GM19455 (cell line): Measurements from ENCODE around the gene BFSP1.

Experiments used
- ATAC-seq: cut with Tn5 transposase; IDR thresholded peaks from one replicate; pipeline ENCODE4 v1.9.1; 2021; ENCODE audit not compliant: unreplicated experiment

The BFSP1 gene

DNA sequence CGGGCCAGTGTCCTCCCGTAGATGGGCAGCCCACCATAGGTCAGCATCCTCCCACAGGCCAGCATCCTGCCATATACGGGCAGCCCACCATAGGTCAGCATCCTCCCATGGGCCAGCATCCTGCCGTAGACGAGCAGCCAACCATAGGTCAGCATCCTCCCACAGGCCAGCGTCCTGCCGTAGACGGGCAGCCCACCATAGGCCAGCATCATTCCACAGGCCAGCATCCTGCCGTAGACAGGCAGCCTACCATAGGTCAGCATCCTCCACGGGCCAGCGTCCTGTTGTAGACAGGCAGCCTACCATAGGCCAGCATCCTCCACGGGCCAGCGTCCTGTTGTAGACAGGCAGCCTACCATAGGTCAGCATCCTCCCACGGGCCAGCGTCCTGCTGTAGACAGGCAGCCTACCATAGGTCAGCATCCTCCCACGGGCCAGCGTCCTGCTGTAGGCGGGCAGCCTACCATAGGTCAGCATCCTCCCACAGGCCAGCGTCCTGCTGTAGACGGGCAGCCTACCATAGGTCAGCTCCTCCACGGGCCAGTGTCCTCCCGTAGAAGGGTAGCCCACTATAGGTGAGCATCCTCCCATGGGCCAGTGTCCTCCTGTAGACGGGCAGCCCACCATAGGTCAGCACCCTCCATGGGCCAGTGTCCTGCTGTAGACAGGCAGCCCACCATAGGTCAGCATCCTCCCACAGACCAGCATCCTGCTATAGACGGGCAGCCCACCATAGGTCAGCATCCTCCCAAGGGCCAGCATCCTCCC is 62.9 kb downstream of the BFSP1 start:
- no peak for ATAC-seq

DNA sequence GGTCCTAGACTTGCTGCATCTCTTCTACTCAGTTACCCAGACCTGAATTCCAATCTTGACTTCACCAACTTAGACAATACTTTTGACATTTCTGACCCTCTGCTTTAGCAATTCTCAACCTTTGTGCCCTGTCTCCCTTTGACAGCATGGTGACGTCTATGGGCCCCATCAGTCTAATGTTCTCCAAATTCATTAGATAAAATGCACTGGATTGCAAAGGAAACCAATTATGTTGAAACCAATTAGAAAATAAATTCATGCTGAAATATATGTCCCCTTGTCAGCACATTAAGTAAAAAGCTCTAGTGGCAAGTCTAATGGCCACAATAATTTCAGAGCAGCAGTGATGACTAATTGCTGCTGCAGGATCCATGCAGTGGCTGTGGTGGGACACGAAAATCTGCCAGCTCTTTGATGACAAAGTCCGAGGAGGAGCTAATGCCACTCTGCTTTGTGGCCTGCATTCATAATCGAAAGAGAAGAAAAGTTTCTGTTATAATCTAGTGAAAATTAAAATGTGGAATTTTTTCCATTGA is 64.0 kb downstream of the BFSP1 start:
- no peak for ATAC-seq

- ATAC-seq = no peak
These were observed 64.5 kb downstream of the BFSP1 start for GRCh38 chr20:17466641-17467040.

DNA sequence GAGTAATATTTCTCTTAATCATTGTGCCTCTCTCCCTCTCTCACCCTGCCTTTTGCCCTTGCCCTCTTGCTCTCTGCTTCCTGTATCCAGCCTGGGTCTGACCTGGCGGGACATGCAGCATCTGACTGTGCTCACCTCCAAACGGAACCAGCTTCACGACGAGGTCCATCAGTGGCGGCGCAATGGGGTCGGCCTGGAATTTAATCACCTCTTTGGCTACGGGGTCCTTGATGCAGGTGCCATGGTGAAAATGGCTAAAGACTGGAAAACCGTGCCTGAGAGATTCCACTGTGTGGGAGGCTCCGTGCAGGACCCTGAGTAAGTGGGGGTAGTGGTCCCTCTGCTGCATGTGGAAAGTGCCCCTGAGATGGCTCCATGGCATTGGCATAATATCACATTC is 65.9 kb downstream of the BFSP1 start:
- no peak for ATAC-seq

- ATAC-seq = no peak
These were observed 67.5 kb downstream of the BFSP1 start for GRCh38 chr20:17463711-17464110.

DNA sequence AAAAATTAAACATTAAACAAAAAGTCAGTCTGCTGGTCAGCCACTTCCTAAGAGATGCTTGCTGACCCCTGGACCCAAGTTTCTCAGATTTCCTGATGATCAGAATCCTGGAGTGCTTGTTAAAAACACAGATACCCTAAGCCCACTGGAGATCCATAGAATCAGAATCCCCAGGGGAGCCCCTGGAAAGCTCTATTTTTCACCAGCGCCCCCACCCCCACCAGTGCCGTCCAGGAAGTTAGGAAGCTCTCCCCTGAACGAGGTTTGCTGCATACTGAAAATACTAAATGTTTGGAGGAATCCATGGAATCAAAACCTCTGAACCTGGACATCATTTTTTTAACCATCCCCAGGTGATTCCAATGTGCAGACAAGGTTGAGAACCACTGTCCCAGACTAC is 69.2 kb downstream of the BFSP1 start:
- ATAC-seq = no peak

GRCh38 chr20:17460119-17460518 is 71.1 kb downstream of the BFSP1 start:
- no peak for ATAC-seq

GRCh38 chr20:17457588-17458190 is 73.5 kb downstream of the BFSP1 start:
- ATAC-seq = no peak

DNA sequence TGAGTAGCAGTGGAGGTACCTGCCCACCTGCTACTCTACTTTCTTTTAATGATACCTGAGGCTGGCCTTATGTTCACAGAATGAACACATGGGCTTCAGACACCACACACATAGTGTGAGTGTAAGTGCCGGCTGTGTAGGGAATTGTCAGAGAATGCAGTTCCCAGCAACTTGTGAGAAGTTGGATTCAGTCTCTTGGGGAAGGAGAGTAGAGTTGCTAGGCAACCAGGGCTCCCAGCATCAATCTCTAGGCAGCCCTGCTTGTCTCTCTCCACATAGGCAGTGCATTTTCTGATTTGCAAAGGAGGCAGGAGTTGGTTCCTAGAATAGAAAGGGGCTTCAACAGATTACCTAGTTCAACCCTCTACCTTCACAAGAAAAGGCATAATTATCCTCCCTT is 74.1 kb downstream of the BFSP1 start:
- ATAC-seq = no peak

DNA sequence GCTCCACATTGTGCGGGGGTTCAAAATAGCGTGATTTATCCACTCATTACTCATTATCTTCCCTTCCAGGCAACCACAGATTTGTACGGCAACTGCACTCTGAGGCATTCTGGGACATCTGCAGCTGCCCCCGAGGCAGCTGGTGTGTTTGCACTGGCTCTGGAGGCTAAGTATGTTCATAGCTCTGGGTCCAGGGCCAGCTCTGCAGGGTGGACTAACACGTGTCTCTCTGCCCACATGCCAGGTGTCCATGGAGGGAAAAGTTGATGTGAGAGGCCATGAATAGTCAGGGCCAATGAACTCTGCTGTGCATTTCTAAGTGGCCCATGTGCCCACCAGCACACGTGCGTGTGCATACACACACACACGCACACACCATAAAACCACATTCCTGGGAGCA is 74.9 kb downstream of the BFSP1 start:
- ATAC-seq = no peak

DNA sequence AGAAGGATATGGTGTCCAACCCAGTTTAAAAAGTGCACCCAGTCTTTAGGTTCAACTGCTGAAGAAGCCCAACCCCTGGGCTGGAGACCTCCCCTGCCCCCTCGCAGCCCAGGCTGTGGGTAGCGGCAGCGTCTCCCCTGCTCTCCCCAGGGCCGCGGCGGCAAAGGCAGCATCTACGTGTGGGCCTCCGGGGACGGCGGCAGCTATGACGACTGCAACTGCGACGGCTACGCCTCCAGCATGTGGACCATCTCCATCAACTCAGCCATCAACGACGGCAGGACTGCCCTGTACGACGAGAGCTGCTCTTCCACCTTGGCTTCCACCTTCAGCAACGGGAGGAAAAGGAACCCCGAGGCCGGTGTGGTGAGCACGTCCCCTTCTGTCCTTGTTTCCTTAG is 77.6 kb downstream of the BFSP1 start:
- no peak for ATAC-seq

DNA sequence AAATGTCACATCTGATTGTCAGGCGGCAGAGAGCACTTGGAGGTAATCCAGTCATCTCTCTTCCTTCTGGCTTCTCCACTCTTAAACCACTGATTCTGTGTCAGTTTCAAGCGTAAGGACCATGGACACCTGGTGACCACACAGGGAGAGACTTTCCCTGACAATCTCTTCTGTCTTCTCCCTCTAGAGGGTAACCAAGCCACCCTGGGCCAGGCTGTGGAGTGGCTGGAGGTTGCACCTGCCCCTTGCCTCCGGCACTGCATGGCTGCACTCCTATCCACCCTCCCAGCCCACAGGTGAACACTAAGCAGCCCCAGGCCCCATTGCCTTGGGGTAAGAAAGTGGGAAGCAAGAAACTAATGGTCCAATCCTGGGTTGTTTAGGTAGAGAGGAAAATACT is 78.7 kb downstream of the BFSP1 start:
- ATAC-seq = no peak

- ATAC-seq = no peak
These were observed 82.1 kb downstream of the BFSP1 start for GRCh38 chr20:17449031-17449430.

DNA sequence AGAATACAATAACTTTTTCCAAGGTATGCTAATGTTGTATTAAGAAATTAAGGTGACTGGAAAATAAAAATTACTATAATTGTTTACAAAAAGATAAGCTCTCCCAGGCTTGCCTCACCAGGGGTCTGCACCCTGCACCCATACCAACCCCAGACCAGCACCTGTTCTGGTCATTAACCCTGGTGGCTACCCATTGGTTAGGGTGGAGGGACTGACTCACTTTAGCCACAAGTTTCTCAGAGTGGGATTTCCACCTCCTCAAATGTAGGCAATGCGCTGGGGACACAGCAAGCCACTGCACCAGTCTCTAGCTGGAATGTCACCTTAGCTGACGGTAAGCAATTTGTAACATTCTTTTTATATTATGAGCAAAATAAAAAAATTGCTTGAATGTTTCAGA is 83.1 kb downstream of the BFSP1 start:
- ATAC-seq = no peak

GRCh38 chr20:17446171-17446570 is 85.0 kb downstream of the BFSP1 start:
- ATAC-seq = no peak

- no peak for ATAC-seq
These were observed 85.6 kb downstream of the BFSP1 start for GRCh38 chr20:17445543-17445942.

- no peak for ATAC-seq
These were observed 87.1 kb downstream of the BFSP1 start for GRCh38 chr20:17444091-17444490.
